Measurements from ENCODE around the gene FBN1. TPM values are rescaled to one million over a fixed set of nuclear protein-coding genes. Genes with fewer than 3 reads are reported as not detected.
A peak's percentile ranks its signal among the peaks of the same experiment; 100 is the strongest.

FBN1 gene
- total RNA-seq, 1 donor from 2014 or later: 102 TPM

DNA sequence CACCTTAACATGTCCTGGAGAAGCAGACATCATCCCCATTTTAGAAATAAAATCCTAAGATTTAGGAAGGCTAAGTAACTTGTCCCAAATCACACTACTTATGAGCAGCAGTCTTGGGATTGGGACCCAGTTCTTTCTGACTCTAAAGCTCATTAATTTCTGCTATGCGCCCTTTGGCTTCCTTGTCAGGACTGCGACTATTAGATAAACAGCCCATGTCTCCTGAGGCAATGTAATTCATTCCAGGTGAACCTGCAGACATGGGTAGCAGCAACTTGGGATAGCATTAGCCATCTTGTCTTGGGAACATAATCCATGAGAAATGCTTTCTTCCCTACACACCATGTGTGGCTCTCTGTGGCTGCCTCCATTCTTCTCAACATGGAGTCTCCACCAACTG, 32.3 kb upstream of the FBN1 start:
- no peak overlapping the region for H3K27ac ChIP-seq
- H3K9me3 ChIP-seq: no peaks in the 10 kb centered on the region
- H3K4me1 ChIP-seq: no peaks in the 10 kb centered on the region
- DNase-seq (ENCODE audit: extremely low spot score in 2 of 2): no peak
- no peak overlapping the region for H3K4me3 ChIP-seq
- no peaks in the 10 kb centered on the region for H3K27me3 ChIP-seq
- TF ChIP-seq POLR2AphosphoS5 (IDR thresholded peaks at IDR 0.05; ENCODE audit: insufficient read depth in 1 of 2, low read depth in 1 of 2): no peak
- no peaks in the 10 kb centered on the region for H3K36me3 ChIP-seq
- intact Hi-C loops (cut with DNase I): no loop called here

DNA sequence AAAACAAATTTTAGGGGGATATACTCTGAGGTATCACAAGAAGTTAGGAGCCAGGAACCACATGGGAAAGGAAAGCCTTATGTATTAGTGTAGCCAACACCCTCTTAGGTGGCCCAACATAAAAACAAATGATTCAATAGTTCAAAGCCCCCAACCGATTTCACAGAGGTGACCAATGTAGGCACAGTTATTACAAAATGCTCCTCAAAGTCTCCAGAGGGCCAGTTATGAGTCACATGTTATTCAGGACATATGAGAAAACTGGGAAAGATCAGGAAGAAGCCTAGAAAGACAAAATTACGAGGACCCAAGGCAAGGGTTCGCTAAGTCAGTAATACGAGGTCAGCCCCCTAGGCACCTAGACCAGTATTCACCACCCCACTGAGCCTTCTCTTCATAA, 29.9 kb upstream of the FBN1 start:
- Histone ChIP-seq H3K4me3 (no peak overlapping the region), H3K27ac (no peak overlapping the region), H3K4me1 (no peaks in the 10 kb centered on the region), H3K9me3 (no peaks in the 10 kb centered on the region), H3K27me3 (no peaks in the 10 kb centered on the region), H3K36me3 (no peaks in the 10 kb centered on the region)
- TF ChIP-seq POLR2A (IDR thresholded peaks at IDR 0.05): no peak
- intact Hi-C loops (cut with DNase I): no loop called here
- DNase-seq (ENCODE audit: extremely low spot score in 2 of 2): no peak

DNA sequence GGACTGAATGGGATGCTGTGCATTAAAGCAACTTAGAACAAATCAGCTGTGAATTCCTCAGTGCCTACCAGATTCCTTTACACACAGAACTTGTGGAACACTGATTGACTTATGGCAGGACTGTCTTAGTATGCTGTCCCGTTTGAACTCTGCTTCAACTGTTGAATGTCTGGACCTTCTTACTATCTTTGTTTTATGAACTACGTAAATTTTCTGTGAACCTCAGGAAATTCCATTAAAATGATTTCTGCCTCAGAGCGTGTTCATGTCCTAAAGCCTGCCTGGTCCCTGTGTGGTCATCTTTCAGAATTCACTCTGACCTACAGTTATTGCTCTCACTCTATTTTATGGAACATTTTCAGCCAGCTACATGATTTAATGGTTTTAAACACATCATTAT, 29.4 kb upstream of the FBN1 start:
- DNase-seq (ENCODE audit: extremely low spot score in 2 of 2): no peak
- Histone ChIP-seq H3K36me3 (no peaks in the 10 kb centered on the region), H3K27me3 (no peaks in the 10 kb centered on the region), H3K4me3 (no peak overlapping the region), H3K9me3 (no peaks in the 10 kb centered on the region), H3K27ac (no peak overlapping the region), H3K4me1 (no peaks in the 10 kb centered on the region)
- intact Hi-C loops (cut with DNase I): no loop called here
- TF ChIP-seq POLR2AphosphoS5 (IDR thresholded peaks at IDR 0.05; ENCODE audit: insufficient read depth in 1 of 2, low read depth in 1 of 2) (no peak), POLR2A (IDR thresholded peaks at IDR 0.05) (no peak)
- TF ChIP-seq, protein P1, sequence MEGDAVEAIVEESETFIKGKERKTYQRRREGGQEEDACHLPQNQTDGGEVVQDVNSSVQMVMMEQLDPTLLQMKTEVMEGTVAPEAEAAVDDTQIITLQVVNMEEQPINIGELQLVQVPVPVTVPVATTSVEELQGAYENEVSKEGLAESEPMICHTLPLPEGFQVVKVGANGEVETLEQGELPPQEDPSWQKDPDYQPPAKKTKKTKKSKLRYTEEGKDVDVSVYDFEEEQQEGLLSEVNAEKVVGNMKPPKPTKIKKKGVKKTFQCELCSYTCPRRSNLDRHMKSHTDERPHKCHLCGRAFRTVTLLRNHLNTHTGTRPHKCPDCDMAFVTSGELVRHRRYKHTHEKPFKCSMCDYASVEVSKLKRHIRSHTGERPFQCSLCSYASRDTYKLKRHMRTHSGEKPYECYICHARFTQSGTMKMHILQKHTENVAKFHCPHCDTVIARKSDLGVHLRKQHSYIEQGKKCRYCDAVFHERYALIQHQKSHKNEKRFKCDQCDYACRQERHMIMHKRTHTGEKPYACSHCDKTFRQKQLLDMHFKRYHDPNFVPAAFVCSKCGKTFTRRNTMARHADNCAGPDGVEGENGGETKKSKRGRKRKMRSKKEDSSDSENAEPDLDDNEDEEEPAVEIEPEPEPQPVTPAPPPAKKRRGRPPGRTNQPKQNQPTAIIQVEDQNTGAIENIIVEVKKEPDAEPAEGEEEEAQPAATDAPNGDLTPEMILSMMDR (IDR thresholded peaks at IDR 0.05): no peak

DNA sequence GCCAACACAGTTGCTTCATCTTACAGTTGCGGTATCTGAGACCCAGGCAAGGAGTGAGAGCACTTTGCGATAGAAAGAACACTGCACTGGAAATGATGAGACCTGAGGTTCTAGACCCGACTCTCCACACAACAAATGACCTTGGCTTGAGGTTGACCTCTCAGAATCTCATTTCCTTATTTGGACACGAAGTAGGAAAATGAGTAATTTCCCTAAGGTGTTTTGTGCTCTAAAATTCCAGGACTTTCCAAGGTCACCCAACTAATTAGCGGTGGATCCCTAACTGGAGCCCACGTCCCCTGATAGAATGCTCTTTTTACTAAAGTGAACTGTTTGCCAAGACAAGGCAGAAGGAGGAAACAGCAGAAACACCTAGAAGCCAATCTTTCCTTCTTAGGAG, 26.7 kb upstream of the FBN1 start:
- intact Hi-C loops (cut with DNase I): no loop called here
- no peaks in the 10 kb centered on the region for H3K9me3 ChIP-seq
- no peaks in the 10 kb centered on the region for H3K4me1 ChIP-seq
- H3K36me3 ChIP-seq: no peaks in the 10 kb centered on the region
- no peak overlapping the region for H3K27ac ChIP-seq
- no peak for DNase-seq (ENCODE audit: extremely low spot score in 2 of 2)
- no peaks in the 10 kb centered on the region for H3K27me3 ChIP-seq
- H3K4me3 ChIP-seq: no peak overlapping the region
- TF ChIP-seq, protein P1 (IDR thresholded peaks at IDR 0.05): no peak
- no peak for TF ChIP-seq POLR2A (IDR thresholded peaks at IDR 0.05)

DNA sequence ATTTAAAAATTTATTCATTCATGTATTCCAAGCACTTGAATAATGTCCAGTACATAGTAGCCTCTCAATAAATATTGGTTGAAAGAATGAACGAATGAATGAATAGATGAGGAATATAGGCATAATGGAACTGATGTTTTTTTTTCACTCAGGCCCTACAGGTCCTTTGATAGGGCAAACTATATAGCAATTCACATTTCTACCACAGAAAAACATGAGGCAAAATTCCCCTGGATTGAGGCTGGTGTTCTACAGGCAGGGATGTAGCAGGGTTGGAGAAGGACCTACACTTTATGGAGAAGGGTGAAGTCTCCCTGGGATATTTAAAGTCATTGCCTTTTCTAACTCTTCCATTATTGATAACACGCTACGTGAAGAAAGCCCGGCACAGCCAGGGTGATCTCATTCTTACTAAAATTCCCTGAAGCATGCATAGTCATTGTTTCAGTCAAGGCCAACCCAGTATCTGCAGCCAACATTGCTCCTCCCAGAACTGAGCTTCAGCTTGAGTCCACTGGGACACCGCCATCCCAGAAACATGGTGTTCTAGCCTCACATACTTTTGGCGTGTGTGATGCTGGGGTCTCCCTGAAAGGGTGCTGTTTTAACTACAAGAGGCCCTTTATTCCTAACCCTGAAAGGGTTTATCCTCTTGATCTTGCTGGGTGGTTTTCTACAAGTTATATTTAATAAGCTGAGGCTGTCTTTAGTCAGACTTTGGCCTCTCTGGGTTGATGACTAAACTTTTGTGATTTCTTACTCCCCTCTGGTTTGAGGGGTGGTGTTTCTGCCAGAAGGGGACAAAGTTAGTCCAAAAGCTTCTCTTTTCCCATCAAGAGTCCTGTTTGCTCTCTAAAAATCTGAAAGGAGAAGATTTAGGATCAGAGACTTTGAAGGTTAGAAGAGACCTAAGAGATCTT, 25.9 kb upstream of the FBN1 start:
- DNase-seq (ENCODE audit: extremely low spot score in 2 of 2): no peak

DNA sequence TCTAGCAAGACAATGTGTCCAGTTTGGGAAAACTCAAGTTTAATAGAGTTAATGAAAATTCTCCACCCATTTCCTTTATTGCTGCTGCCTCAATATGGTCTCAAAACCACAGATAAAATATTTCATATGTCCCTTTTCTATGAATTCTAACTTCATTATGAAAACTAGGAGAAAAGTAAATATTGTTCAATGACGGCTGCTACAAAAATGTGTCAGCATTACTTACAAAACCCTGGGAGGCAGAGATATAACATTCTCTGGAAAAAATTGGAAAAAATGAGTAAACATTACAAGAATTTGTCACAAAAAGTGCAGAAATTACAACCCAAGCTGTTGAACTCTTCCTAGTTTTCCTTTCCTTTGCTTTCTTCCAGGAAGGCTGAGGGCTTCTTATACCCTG, 22.2 kb upstream of the FBN1 start:
- DNase-seq (ENCODE audit: extremely low spot score in 2 of 2): no peak
- Histone ChIP-seq H3K36me3 (no peaks in the 10 kb centered on the region), H3K4me1 (no peaks in the 10 kb centered on the region), H3K27me3 (no peaks in the 10 kb centered on the region), H3K4me3 (no peak overlapping the region), H3K27ac (no peak overlapping the region), H3K9me3 (no peaks in the 10 kb centered on the region)
- no peak for TF ChIP-seq POLR2A (IDR thresholded peaks at IDR 0.05)
- no peak for TF ChIP-seq POLR2AphosphoS5 (IDR thresholded peaks at IDR 0.05; ENCODE audit: insufficient read depth in 1 of 2, low read depth in 1 of 2)
- intact Hi-C loops (cut with DNase I): no loop called here

More for the DNA sequence above, 25.9 kb upstream of the FBN1 start:
- intact Hi-C loops (cut with DNase I): no loop called here
- Histone ChIP-seq H3K4me3 (no peak overlapping the region), H3K36me3 (no peaks in the 10 kb centered on the region), H3K27ac (peak overlapping the region; percentile 6), H3K9me3 (no peaks in the 10 kb centered on the region), H3K4me1 (no peaks in the 10 kb centered on the region), H3K27me3 (no peaks in the 10 kb centered on the region)
- no peak for TF ChIP-seq POLR2A (IDR thresholded peaks at IDR 0.05)
- TF ChIP-seq, protein P1 (IDR thresholded peaks at IDR 0.05): no peak
- no peak for TF ChIP-seq POLR2AphosphoS5 (IDR thresholded peaks at IDR 0.05; ENCODE audit: insufficient read depth in 1 of 2, low read depth in 1 of 2)

Data from vagina (tissue), 2 donors.